OCI-LY1 (cell line): ENCODE measurements around the gene ABHD17C.

Source experiments
- H2AFZ ChIP-seq: fragments of 200-600 bp; sonication (generic), shearing (Covaris generic); 2 replicates; pipeline ENCODE4 v1.6.0; 2014; ENCODE audit warnings: antibody characterized with exemption, mild to moderate bottlenecking, low read length
- H3F3A ChIP-seq: fragments of 200-600 bp; sonication (generic), shearing (Covaris generic); 2 replicates; pipeline ENCODE4 v1.6.0; 2014; ENCODE audit warnings: mild to moderate bottlenecking, antibody characterized with exemption, low read length, moderate library complexity; ENCODE audit not compliant: insufficient read depth
- H3K27ac ChIP-seq: fragments of 200-600 bp; sonication (generic); 2 replicates; pipeline ENCODE4 v1.5.1; 2014; ENCODE audit warnings: low read length, mixed run types, mild to moderate bottlenecking, low read depth; ENCODE audit not compliant: poor library complexity, severe bottlenecking
- H3K27me3 ChIP-seq: fragments of 200-600 bp; sonication (generic); 2 replicates; pipeline ENCODE4 v1.6.0; 2014; ENCODE audit warnings: antibody characterized with exemption, mild to moderate bottlenecking, low read length, moderate library complexity; ENCODE audit not compliant: insufficient read depth
- H3K36me3 ChIP-seq: fragments of 200-600 bp; sonication (generic); 2 replicates; pipeline ENCODE4 v1.6.1; 2014; ENCODE audit warnings: mild to moderate bottlenecking, antibody characterized with exemption, low read length, moderate library complexity, mixed read lengths; ENCODE audit not compliant: insufficient read depth
- H3K4me1 ChIP-seq: fragments of 200-600 bp; sonication (generic); 2 replicates; pipeline ENCODE4 v1.5.1; 2014; ENCODE audit warnings: mild to moderate bottlenecking, low read length, moderate library complexity; ENCODE audit not compliant: insufficient read depth, severe bottlenecking
- H3K4me2 ChIP-seq: fragments of 200-600 bp; sonication (generic), shearing (Covaris generic); 2 replicates; pipeline ENCODE4 v1.6.1; 2014; ENCODE audit warnings: low read length
- H3K4me3 ChIP-seq: fragments of 200-600 bp; sonication (generic); 2 replicates; pipeline ENCODE4 v1.5.1; 2014; ENCODE audit warnings: low read length, low read depth, mild to moderate bottlenecking, mixed read lengths; ENCODE audit not compliant: poor library complexity, severe bottlenecking
- H3K79me2 ChIP-seq: fragments of 200-600 bp; shearing (Covaris generic); 2 replicates; pipeline ENCODE4 v1.6.1; 2016; ENCODE audit warnings: mixed run types, low read length, mixed read lengths; ENCODE audit not compliant: insufficient read depth
- H3K9ac ChIP-seq: fragments of 200-600 bp; sonication (generic), shearing (Covaris generic); 2 replicates; pipeline ENCODE4 v1.6.1; 2014; ENCODE audit warnings: mild to moderate bottlenecking, low read length, mixed read lengths
- H3K9me2 ChIP-seq: fragments of 200-600 bp; sonication (generic), shearing (Covaris generic); 2 replicates; pipeline ENCODE4 v1.6.1; 2014; ENCODE audit warnings: low read depth, mild to moderate bottlenecking, low read length, mixed read lengths
- H3K9me3 ChIP-seq: fragments of 200-600 bp; shearing (Covaris generic); 2 replicates; pipeline ENCODE4 v1.6.1; 2014; ENCODE audit warnings: low read length, mixed read lengths
- H4K20me1 ChIP-seq: fragments of 200-600 bp; sonication (generic), shearing (Covaris generic); 2 replicates; pipeline ENCODE4 v1.6.0; 2016; ENCODE audit warnings: mild to moderate bottlenecking, low read length; ENCODE audit not compliant: insufficient read depth
- EZH2 ChIP-seq: fragments of 200-600 bp; sonication (generic), shearing (Covaris generic); IDR thresholded peaks from 2 replicates; pipeline ENCODE4 v1.8.0; 2017; ENCODE audit warnings: borderline replicate concordance, mixed run types, mild to moderate bottlenecking, antibody characterized with exemption, low read length, moderate library complexity, mixed read lengths
- TF ChIP-seq, protein P1 (sequence below): fragments of 200-600 bp; sonication (generic), shearing (Covaris generic); IDR thresholded peaks from 2 replicates; pipeline ENCODE4 v1.5.1; 2017; ENCODE audit warnings: mild to moderate bottlenecking, antibody characterized with exemption, low read length, moderate library complexity, mixed read lengths

Gene ABHD17C

DNA sequence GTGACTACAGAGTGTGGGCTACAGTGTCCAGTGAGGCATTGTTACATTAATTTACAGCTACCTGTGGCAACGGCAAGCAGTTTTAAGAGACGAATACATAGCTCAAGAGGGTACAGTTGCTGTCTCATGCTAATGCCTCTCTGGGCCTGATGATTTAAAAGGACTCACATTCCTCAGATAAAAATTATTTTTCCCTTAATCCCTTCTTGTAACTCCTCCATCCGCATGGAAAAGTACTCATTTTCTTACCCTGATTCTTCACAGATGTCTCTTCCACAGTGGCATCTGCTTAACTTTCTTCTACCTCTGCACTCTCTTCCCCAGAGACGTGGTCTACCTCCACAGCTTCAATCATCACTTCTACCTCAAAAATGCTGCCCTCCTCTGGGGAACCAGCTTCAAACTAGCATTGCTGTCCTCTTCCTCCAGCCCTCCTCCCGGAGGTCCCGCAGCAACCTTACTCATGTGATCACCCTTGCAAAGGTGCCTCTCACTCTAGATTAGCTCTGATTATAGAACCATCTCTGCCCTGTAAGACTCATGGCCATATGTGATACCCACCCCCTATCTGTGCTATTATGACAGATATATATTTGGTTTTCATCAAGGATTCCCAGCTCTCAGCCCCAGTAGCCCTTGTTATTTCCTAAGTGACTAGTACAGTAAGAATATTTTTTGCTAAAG is 21.4 kb upstream of the ABHD17C start:
- no peaks in the 10 kb centered on the region for H3K27me3 ChIP-seq
- no peak overlapping the region for H3K4me3 ChIP-seq
- no peaks in the 10 kb centered on the region for H3F3A ChIP-seq
- H3K4me2 ChIP-seq, result no peak overlapping the region
- H3K36me3 ChIP-seq, result no peaks in the 10 kb centered on the region
- no peak overlapping the region for H2AFZ ChIP-seq
- no peaks in the 10 kb centered on the region for H3K4me1 ChIP-seq
- H3K9ac ChIP-seq, result no peak overlapping the region
- no peaks in the 10 kb centered on the region for H3K9me3 ChIP-seq
- TF ChIP-seq EZH2, result no peak
- TF ChIP-seq, protein P1, sequence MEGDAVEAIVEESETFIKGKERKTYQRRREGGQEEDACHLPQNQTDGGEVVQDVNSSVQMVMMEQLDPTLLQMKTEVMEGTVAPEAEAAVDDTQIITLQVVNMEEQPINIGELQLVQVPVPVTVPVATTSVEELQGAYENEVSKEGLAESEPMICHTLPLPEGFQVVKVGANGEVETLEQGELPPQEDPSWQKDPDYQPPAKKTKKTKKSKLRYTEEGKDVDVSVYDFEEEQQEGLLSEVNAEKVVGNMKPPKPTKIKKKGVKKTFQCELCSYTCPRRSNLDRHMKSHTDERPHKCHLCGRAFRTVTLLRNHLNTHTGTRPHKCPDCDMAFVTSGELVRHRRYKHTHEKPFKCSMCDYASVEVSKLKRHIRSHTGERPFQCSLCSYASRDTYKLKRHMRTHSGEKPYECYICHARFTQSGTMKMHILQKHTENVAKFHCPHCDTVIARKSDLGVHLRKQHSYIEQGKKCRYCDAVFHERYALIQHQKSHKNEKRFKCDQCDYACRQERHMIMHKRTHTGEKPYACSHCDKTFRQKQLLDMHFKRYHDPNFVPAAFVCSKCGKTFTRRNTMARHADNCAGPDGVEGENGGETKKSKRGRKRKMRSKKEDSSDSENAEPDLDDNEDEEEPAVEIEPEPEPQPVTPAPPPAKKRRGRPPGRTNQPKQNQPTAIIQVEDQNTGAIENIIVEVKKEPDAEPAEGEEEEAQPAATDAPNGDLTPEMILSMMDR, result no peak
- H4K20me1 ChIP-seq, result no peaks in the 10 kb centered on the region
- H3K9me2 ChIP-seq, result no peaks in the 10 kb centered on the region
- no peaks in the 10 kb centered on the region for H3K79me2 ChIP-seq
- H3K27ac ChIP-seq, result no peak overlapping the region

DNA sequence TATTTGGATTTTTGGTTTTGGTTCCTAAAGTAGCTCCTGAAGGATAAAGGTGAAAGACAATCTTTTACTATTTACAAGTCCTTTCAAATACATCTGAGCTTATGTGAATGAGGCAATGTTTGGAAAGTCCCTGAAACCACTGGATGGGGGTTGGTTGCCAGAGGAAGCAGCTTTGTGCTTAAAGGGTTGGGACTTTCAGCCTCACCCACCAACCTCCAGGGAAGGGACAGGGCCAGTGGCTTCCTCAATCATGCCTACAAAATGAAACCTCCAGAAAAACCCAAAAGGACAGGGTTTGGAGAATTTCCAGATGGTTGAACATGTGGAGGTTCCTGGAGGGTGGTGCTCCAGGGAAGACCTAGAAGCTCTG is 20.9 kb upstream of the ABHD17C start:
- Histone ChIP-seq H3K36me3 (no peaks in the 10 kb centered on the region), H3F3A (no peaks in the 10 kb centered on the region), H3K9me2 (no peaks in the 10 kb centered on the region), H3K79me2 (no peaks in the 10 kb centered on the region), H3K9ac (no peak overlapping the region), H3K4me3 (no peak overlapping the region), H3K4me1 (no peaks in the 10 kb centered on the region), H4K20me1 (no peaks in the 10 kb centered on the region), H3K9me3 (no peaks in the 10 kb centered on the region), H3K27me3 (no peaks in the 10 kb centered on the region), H2AFZ (no peak overlapping the region), H3K27ac (no peak overlapping the region), H3K4me2 (no peak overlapping the region)
- TF ChIP-seq EZH2, result no peak
- TF ChIP-seq, protein P1, result no peak

DNA sequence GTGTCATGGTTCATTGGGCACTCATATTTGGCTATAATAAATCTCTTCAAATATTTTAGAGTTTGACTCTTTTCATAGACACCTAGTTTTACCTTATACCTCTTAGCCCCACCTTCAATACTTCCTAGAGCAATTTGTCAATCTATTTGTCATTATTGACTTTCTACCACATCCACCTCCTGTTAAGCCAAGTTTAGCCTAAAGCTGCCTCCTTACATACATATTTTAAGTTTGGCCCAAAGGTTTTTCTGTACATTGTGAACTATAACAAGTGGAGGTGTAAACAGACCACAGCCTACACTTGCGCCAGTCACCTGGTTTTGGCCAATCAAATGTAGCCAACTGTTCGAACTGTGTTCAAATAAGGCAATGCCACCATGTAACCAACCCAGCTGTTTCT is 18.1 kb upstream of the ABHD17C start:
- no peak overlapping the region for H3K27ac ChIP-seq

More for the DNA sequence above, 18.1 kb upstream of the ABHD17C start:
- Histone ChIP-seq H3K36me3 (no peaks in the 10 kb centered on the region), H3K4me1 (no peaks in the 10 kb centered on the region), H3K27me3 (no peaks in the 10 kb centered on the region), H3K9me2 (no peaks in the 10 kb centered on the region), H4K20me1 (no peaks in the 10 kb centered on the region), H3K9ac (no peak overlapping the region), H3K79me2 (no peaks in the 10 kb centered on the region), H3K9me3 (no peaks in the 10 kb centered on the region), H3K4me3 (no peak overlapping the region), H3K4me2 (no peak overlapping the region), H2AFZ (no peak overlapping the region), H3F3A (no peaks in the 10 kb centered on the region)
- TF ChIP-seq, protein P1, result no peak
- TF ChIP-seq EZH2, result no peak
